ENCODE results near the gene PSG4.
A peak's percentile ranks its signal among the peaks of the same experiment; 100 is the strongest.
"Not testable (repeated sequence)": the region's sequence is repeated elsewhere in the genome, so short reads cannot be mapped to it uniquely, and the experiment has no call there.

PSG4 gene

GRCh38 chr19:43198686-43199419 is 6.6 kb downstream of the PSG4 start:
- not testable (repeated sequence) for DNase-seq (ENCODE audit: low spot score)

- DNase-seq (ENCODE audit: low spot score): not testable (repeated sequence)
Observed at GRCh38 chr19:43197666-43198397, 7.6 kb downstream of the PSG4 start.

GRCh38 chr19:43194397-43194796 is 11.0 kb downstream of the PSG4 start:
- DNase-seq (ENCODE audit: low spot score): not testable (repeated sequence)

- DNase-seq (ENCODE audit: low spot score): not testable (repeated sequence)
Observed at GRCh38 chr19:43192381-43193155, 12.9 kb downstream of the PSG4 start.

- not testable (repeated sequence) for DNase-seq (ENCODE audit: low spot score)
Observed at GRCh38 chr19:43188092-43188491, 17.3 kb downstream of the PSG4 start.

GRCh38 chr19:43186311-43186935 is 19.0 kb downstream of the PSG4 start, which contains the start of gene PSG5:
PSG5 (minus strand) TSS chr19:43186536; CDS start chr19:43186405, 131 bp downstream.
- DNase-seq (ENCODE audit: low spot score): not testable (repeated sequence)

- peak; percentile 88 for DNase-seq (ENCODE audit: low spot score)
Observed at GRCh38 chr19:43181869-43182771, 23.3 kb downstream of the PSG4 start.

GRCh38 chr19:43179569-43180147 is 25.8 kb downstream of the PSG4 start:
- not testable (repeated sequence) for DNase-seq (ENCODE audit: low spot score)

GRCh38 chr19:43178577-43178976 is 26.9 kb downstream of the PSG4 start:
- DNase-seq (ENCODE audit: low spot score): not testable (repeated sequence)

- not testable (repeated sequence) for DNase-seq (ENCODE audit: low spot score)
Observed at GRCh38 chr19:43165906-43166305, 39.5 kb downstream of the PSG4 start.

- DNase-seq (ENCODE audit: low spot score): not testable (repeated sequence)
Observed at GRCh38 chr19:43163135-43163534, 42.3 kb downstream of the PSG4 start.

- DNase-seq (ENCODE audit: low spot score): peak; percentile 20
Observed at GRCh38 chr19:43162261-43162660, 43.2 kb downstream of the PSG4 start.

- no peak for DNase-seq (ENCODE audit: low spot score)
Observed at GRCh38 chr19:43152214-43152613, 53.2 kb downstream of the PSG4 start.

- DNase-seq (ENCODE audit: low spot score): peak; percentile 47
Observed at GRCh38 chr19:43149788-43150187, 55.6 kb downstream of the PSG4 start.

- DNase-seq (ENCODE audit: low spot score): peak; percentile 73
Observed at GRCh38 chr19:43148233-43148632, 57.2 kb downstream of the PSG4 start.

Data from kidney tubule cell (primary cell).